ENCODE results near the gene PNPLA4.

The PNPLA4 gene

DNA sequence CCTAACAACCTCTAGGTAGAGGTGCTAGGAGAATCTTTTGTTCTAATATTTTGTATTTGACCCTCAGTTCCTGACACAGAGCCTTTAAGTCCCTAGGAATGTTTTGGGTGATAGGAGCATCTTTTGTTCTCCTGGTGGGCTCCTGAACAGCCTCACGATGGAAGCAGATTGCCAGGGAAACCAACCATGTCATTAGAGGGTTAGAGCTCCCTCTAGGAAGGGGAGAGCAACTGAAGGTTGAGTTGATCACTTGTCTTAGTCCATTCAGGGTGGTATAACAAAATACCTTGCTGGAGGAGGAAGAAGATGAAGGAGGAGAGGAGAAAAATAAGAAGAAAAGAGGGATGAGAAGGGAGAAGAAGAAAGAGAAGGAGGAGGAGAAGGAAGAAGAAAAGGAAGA lies 75.0 kb downstream of the PNPLA4 start:
- no peak for DNase-seq

All from DMS79 (cell line).